KOPT-K1 (cell line): ENCODE measurements around the gene VCL.
"Not testable (repeated sequence)": the region's sequence is repeated elsewhere in the genome, so short reads cannot be mapped to it uniquely, and the experiment has no call there.

ENCODE experiments used
- H3K27ac ChIP-seq: fragments of 200-600 bp; sonication (generic); 2 replicates; pipeline ENCODE4 v1.5.1; 2016; ENCODE audit warnings: antibody characterized with exemption, mild to moderate bottlenecking, low read depth, low read length; ENCODE audit not compliant: poor library complexity, severe bottlenecking
- H3K36me3 ChIP-seq: fragments of 200-600 bp; sonication (generic); 2 replicates; pipeline ENCODE4 v1.5.1; 2017; ENCODE audit warnings: antibody characterized with exemption, mild to moderate bottlenecking, low read length, moderate library complexity; ENCODE audit not compliant: insufficient read depth
- H3K9me3 ChIP-seq: fragments of 200-600 bp; sonication (generic); 2 replicates; pipeline ENCODE4 v1.5.1; 2017; ENCODE audit warnings: antibody characterized with exemption, low read length, mild to moderate bottlenecking; ENCODE audit not compliant: insufficient read depth, poor library complexity, severe bottlenecking

The VCL gene

DNA sequence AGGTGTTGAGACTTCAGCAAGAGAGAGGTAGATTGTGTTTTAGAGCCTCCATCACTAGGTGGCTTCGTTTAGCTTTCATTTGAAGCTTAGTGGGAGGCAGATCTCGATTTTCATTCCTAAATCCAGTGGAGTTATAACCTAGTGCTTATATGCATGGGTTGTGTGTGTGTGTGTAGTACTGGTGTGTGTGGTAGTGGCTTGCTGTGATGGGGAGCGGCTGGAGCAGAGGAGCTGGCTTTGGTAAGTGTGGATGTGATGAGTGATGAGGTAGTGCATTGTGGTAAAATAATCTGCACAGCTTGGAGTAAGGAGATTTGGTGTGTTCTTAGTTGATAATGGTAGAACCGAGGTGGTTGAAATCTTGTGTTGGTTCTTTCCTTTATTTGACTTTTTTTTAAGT is 109.5 kb downstream of the VCL start:
- Histone ChIP-seq H3K36me3 (peaks cover 29% of the 10 kb centered on the region), H3K27ac (no peak overlapping the region), H3K9me3 (no peaks in the 10 kb centered on the region)

DNA sequence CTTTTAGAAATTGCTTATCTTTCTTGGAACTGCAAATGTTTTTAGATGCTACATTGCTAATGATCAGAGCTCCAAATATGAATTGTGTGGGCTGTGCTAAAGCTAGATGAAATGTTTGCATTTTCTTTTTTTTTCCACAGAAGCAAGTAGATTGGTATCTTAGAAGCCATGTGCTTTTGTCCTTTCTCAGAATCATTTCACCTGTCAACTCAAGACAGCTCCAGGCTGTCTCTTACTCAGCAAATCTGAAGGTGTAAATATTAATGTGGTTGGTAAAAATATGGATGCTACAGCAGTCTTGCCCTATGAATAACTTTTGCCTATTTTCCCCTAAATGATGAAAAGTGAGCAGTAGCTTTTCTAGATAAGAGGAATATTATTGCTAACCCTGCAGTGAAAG is 111.5 kb downstream of the VCL start:
- Histone ChIP-seq H3K9me3 (no peaks in the 10 kb centered on the region), H3K27ac (no peak overlapping the region)

DNA sequence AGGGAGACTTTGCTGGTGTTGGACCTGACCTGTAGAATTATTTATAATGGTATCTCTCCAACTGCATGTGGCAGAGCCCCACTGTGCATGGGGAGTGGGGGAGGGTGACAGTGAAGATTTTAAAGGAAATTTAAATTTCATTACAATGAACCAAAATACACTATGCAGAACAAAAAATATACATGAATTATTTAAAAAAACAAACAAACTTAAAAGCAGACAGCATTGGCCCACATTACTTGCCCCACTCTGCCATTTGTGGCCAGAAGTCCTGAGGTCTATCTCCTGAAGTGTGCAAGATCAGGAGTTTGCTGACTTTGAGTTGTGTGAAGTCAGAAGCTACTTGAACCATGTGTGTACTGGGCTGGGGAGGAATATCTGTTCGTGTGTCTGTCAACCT is 112.2 kb downstream of the VCL start:
- H3K27ac ChIP-seq, result no peak overlapping the region
- H3K9me3 ChIP-seq, result no peaks in the 10 kb centered on the region
- peaks cover 56% of the 10 kb centered on the region for H3K36me3 ChIP-seq

More for the DNA sequence above, 111.5 kb downstream of the VCL start:
- peaks cover 49% of the 10 kb centered on the region for H3K36me3 ChIP-seq

DNA sequence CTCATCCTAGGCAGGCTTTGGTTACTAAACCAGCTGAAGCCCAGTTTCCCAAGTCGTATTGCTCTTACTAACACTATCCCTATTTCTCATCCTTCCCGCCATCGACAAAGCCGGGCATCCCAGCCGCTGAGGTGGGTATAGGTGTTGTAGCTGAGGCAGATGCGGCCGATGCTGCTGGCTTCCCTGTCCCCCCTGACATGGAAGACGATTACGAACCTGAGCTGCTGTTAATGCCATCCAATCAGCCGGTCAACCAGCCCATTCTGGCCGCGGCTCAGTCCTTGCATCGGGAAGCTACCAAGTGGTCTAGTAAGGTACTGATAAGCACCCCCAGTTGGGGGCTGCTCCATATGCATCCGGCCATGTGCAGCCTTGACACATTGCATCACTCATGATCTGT is 113.9 kb downstream of the VCL start:
- H3K36me3 ChIP-seq, result peaks cover 71% of the 10 kb centered on the region
- H3K9me3 ChIP-seq, result no peaks in the 10 kb centered on the region
- no peak overlapping the region for H3K27ac ChIP-seq

DNA sequence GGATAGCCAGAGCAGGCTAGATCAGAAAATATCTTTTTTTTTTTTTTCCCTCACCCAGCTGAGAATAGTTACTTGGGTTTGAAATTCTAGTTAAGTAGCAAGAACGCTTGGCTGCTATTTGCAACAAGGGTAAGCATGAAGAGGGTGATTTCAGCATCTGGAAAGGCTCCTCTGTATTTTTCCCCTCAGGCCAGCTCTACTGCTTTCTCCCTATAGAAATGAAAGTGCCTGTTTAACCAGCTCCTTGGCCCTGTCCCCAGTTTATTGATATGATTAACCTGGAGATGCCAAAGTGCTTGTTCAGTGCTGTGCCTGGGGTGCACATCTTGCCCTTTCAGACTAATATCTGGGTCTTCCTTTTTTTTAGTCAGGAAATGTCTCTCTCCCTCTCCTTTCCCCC is 115.6 kb downstream of the VCL start:
- Histone ChIP-seq H3K27ac (no peak overlapping the region), H3K9me3 (no peaks in the 10 kb centered on the region), H3K36me3 (peaks cover 88% of the 10 kb centered on the region)

DNA sequence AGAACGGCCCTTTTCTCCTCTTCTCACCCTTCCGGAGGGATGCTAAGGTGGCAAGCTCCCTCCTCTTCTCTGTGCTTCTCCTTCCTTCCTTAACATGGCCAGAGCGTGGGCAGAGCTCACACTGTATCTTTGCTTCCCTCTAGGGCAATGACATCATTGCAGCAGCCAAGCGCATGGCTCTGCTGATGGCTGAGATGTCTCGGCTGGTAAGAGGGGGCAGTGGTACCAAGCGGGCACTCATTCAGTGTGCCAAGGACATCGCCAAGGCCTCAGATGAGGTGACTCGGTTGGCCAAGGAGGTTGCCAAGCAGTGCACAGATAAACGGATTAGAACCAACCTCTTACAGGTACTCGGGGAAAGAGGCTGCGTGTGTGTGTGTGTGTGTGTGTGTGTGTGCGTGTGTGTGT is 116.1 kb downstream of the VCL start:
- no peaks in the 10 kb centered on the region for H3K9me3 ChIP-seq
- H3K27ac ChIP-seq, result no peak overlapping the region
- peaks cover 88% of the 10 kb centered on the region for H3K36me3 ChIP-seq

DNA sequence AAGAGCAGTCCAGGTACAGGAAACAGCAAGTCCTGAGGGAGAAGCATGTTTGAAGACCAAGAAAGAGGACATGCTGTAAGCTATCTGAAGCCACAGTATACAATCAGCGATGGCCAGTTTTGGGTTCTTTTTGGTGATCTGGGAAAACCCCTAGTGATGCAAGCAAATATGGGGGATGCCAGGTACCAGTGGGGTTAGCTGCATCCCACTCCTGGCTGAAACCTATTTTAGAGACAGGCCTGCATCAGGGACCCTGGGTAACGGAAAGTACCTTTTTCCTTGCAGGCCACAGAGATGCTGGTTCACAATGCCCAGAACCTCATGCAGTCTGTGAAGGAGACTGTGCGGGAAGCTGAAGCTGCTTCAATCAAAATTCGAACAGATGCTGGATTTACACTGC is 119.8 kb downstream of the VCL start:
- no peaks in the 10 kb centered on the region for H3K9me3 ChIP-seq
- peaks cover 98% of the 10 kb centered on the region for H3K36me3 ChIP-seq
- H3K27ac ChIP-seq, result no peak overlapping the region

DNA sequence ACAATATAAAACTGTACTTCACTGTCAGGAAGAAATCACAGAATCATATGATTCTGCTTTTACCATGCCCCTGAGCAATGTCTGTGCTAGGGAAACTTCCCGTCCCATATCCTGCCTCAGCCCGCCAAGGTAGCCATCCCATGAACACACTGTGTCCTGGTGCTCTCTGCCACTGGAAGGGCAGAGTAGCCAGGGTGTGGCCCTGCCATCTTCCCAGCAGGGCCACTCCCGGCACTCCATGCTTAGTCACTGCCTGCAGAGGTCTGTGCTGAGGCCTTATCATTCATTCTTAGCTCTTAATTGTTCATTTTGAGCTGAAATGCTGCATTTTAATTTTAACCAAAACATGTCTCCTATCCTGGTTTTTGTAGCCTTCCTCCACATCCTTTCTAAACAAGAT is 120.9 kb downstream of the VCL start:
- no peaks in the 10 kb centered on the region for H3K9me3 ChIP-seq
- no peak overlapping the region for H3K27ac ChIP-seq
- peaks cover 98% of the 10 kb centered on the region for H3K36me3 ChIP-seq

DNA sequence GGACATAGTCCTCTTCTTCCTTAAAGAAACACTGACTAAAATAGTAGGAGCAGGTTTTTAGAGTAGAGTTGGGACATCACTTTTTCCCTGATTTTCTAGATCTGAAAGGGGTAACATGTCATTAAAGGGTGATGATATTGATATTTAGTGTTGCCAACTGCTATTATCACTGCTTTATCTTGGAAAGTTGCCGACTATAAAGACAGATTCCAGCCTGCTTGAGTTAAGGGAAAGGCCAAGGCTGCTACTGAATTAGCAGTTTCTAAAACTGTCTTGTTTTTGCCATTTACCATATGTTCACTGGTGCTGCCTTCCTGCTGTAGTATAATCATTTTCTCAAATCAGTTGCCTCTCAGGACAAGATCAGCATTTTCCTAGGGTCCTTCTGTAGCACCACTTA is 123.0 kb downstream of the VCL start:
- no peak overlapping the region for H3K27ac ChIP-seq

DNA sequence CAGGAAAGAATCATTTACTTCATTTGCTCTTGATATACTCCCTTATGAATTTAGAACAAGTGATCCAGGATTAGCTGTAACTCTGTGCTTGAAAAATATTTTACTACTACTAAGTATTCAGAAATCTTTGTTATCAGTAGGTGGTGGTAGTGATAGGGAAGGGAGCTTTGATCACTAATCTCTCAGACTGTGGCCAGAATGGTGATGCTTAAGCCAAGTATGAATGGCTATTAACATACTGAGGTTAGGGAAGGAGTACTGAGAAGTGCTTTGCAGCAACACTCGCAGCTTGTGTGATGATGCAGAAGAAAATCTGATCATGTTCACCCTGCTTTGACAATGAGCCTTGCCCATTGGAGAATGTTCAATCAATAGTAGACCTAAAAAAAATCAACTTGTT is 123.5 kb downstream of the VCL start:
- no peaks in the 10 kb centered on the region for H3K9me3 ChIP-seq
- peaks cover 98% of the 10 kb centered on the region for H3K36me3 ChIP-seq
- H3K27ac ChIP-seq, result no peak overlapping the region

More for the DNA sequence above, 123.0 kb downstream of the VCL start:
- Histone ChIP-seq H3K9me3 (no peaks in the 10 kb centered on the region), H3K36me3 (peaks cover 98% of the 10 kb centered on the region)

DNA sequence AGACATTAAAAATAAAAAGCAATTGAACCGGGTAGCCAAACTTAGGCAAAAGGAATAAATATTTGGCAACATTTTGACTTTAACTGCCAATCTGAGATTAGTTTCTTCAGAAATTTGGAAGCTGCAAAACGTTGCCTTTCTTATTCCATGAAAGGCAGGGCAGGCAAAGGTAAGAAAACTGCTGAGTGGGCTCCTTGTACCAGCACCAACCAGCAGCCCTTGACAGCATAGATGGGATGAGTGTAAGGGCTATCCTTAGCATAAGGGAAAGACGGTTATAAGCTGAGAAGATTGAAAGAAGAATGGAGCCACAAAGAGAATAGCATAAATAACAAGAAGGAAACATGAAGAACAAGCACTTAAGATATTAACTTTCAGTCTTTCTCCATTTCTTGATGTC is 124.1 kb downstream of the VCL start:
- Histone ChIP-seq H3K9me3 (no peaks in the 10 kb centered on the region), H3K36me3 (peaks cover 100% of the 10 kb centered on the region), H3K27ac (no peak overlapping the region)

DNA sequence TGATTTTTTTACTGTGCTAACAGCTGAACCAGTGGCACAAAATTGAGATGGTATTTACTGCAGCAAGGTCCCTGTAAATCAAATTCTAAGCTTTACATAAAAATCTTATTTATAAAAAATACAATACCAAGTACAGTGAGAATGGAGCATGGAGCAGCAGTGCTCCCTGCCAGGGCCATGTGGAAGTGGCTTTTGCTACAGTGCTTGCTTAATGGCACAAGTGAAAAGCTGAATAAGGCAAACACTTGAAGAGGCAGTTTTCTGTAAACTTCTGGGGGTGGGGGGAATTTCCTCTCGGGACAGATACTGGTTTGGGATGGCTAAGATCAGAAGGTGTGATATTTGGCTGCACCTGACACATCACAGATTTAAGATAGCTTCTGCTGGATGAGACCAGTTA is 125.2 kb downstream of the VCL start:
- peaks cover 100% of the 10 kb centered on the region for H3K36me3 ChIP-seq
- H3K27ac ChIP-seq, result no peak overlapping the region
- H3K9me3 ChIP-seq, result no peaks in the 10 kb centered on the region

DNA sequence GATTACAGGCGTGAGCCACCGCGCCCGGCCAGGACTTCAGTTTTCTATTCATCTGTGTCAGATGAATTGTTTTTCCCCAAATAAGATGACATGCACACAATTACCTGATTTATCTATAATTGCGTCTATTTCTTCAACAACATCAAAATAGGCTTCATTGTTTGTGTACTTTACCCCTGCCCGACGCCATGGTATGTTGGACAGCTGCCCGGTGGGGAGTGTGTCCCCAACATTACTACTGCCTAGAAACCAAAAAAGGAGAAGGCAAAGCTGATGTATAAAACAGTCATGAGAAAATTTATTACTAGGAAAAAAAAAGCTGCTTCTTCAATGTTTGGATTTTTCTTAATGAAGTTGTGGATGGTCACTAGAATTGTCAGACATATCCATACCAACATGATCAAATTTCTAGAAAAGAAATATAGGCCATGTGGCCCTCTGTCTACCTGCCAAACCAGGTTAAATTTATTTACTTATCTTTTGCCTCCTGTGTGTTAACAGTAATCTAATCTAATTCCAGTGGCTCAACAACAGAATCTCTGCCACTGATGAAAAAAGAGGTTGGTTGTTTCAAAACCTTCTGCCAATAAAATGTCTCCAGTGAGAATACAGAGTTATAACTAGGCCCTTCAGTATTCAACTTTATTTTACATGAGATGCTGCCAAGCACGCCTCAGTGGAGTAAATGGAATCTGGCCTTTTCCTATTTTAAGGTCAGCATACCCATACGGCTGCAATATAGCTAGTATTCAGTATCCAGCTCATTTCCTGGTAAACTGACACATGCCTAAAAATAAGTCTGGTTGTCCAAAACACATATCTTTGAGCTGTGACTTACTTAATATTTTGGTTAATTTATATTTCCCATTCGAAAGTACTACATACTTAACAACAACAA is 136.3 kb downstream of the VCL start:
- Histone ChIP-seq H3K36me3 (peaks cover 95% of the 10 kb centered on the region), H3K9me3 (no peaks in the 10 kb centered on the region), H3K27ac (no peak overlapping the region)

DNA sequence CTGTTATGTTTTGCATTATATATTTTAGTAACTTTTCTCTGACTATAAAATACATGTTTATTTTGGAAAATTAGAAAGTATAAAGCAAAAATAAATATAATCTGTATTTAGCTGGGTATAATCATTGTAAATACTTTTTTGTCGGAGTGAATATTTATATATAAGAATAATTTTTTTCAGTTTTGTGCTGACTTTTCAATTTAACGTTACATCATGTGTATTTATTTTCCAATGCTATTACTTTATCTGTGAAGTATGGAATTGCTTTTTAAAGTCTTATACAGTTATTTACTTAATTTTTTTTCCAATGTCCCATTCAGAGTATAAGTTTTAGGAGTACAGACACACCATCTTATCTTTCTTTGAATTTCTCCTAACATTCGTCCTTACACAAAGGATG is 137.5 kb downstream of the VCL start:
- Histone ChIP-seq H3K36me3 (peaks cover 90% of the 10 kb centered on the region), H3K27ac (no peak overlapping the region), H3K9me3 (no peaks in the 10 kb centered on the region)

DNA sequence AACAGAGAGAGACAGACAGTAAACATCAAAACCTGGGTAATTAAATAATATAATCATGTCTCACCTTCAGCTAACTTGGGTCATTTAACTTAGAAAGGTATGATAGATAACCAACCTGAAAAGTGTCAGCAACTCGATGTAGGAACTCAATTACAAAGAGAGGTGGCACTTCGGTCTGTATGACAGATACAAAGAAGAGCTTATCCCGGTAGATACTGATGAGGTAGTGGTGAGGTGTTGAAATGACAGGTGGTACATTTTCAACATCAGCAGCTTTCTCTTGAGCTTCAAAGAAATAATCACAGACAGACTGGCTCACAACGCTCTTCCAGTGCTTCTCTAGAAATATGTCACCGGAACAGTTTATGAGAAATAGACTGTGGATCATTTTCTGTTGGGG is 140.1 kb downstream of the VCL start:
- no peaks in the 10 kb centered on the region for H3K9me3 ChIP-seq
- no peak overlapping the region for H3K27ac ChIP-seq
- H3K36me3 ChIP-seq, result peaks cover 72% of the 10 kb centered on the region

DNA sequence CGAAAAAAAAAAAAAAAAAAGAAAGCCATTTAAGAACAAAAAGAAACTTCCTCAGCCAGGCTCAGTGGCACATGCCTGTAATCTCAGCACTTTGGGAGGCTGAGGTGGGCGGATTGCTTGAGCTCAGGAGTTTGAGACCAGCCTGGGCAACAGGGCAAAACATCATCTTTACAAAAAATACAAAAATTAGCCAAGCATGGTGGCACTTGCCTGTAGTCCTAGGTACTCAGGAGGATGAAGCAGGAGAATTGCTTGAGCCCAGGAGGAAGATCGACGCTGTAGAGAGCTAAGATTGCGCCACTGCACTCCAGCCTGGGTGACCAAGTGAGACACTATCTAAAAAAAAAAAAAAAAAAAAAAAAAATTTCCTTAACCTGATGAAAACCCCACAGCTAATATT is 140.7 kb downstream of the VCL start:
- H3K27ac ChIP-seq, H3K9me3 ChIP-seq: not testable (repeated sequence)
- peaks cover 66% of the 10 kb centered on the region for H3K36me3 ChIP-seq
